OCI-LY3 (cell line): ENCODE data around the gene ATP6V0A4.

Source experiments
- CTCF ChIP-seq: fragments of 200-600, 300-600 bp; sonication (generic); IDR thresholded peaks from 2 replicates; pipeline ENCODE4 v1.5.1; 2014; ENCODE audit warnings: antibody characterized with exemption, low read length, low read depth
- EZH2phosphoT487 ChIP-seq: fragments of 200-600 bp; shearing (Covaris generic); IDR thresholded peaks from 2 replicates; pipeline ENCODE4 v1.6.1; 2018; ENCODE audit warnings: antibody characterized with exemption, mixed run types, low read depth

DNA sequence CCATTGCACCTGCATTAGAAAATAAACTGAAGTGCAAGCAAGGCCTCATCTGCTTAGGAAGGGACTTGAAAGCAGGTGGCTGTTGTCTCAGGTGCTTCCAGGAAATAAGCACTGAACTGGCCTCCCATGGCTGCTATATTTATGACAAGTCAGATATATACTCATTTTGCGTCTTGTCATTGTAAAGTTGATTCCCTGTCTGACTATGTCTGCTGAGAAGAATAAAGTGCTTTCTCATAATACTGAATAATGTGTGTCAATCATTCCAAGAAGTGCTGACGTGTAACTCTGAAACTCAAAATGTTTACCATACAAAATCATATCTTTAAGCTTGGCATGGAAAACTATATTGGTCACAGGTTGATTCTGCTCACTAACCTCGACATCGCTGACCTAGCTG is 51.9 kb downstream of the ATP6V0A4 start:
- no peak for TF ChIP-seq CTCF
- no peak for TF ChIP-seq EZH2phosphoT487
